Activated B cell treated with CpG ODN at 0.5 μM for 24 hours (primary cell): ENCODE results near the gene HIVEP3. TPM values are rescaled to one million over a fixed set of nuclear protein-coding genes. Genes with fewer than 3 reads are reported as not detected.

ENCODE experiments used
- ATAC-seq: fragments of 200-7000 bp; cut with Tn5 transposase; one replicate; pipeline ENCODE4 v1.10.0; 2021; ENCODE audit warnings: low read depth, mild to moderate bottlenecking, moderate library complexity
- CTCF ChIA-PET: fragments of 350-600 bp; sonication (Branson Sonifier 250); formaldehyde crosslinking; loops from one replicate; lab custom pipeline; 2021; ENCODE audit warnings: antibody characterized with exemption; lab: Charles Lee
- POLR2A ChIA-PET: fragments of 350-600 bp; sonication (Branson Sonifier 250); formaldehyde crosslinking; loops from one replicate; lab custom pipeline; 2021; ENCODE audit warnings: antibody characterized with exemption; lab: Charles Lee
- DNase-seq: peaks from one replicate; pipeline ENCODE4 v3.0.0; 2022
- H3K27ac Mint-ChIP-seq: one replicate; pipeline ENCODE4 v1.8.0; 2020; ENCODE audit warnings: mixed read lengths
- H3K27me3 Mint-ChIP-seq: one replicate; pipeline ENCODE4 v1.8.0; 2021; ENCODE audit warnings: mixed read lengths
- H3K36me3 Mint-ChIP-seq: one replicate; pipeline ENCODE4 v1.8.0; 2021; ENCODE audit warnings: low read depth, mixed read lengths
- H3K4me1 Mint-ChIP-seq: one replicate; pipeline ENCODE4 v1.8.0; 2021; ENCODE audit warnings: mixed read lengths
- H3K4me3 Mint-ChIP-seq: one replicate; pipeline ENCODE4 v1.8.0; 2020; ENCODE audit warnings: mild to moderate bottlenecking, mixed read lengths
- H3K9me3 Mint-ChIP-seq: one replicate; pipeline ENCODE4 v1.8.0; 2020; ENCODE audit warnings: mixed read lengths
- CTCF ChIP-seq: fragments of 200-600 bp; IDR thresholded peaks from one replicate; pipeline ENCODE4 v1.8.0; 2022; ENCODE audit warnings: antibody characterized with exemption, mild to moderate bottlenecking
- intact Hi-C: fragments of 100-400 bp; cut with micrococcal nuclease; formaldehyde crosslinking; loops from one replicate; pipeline ENCODE4 v1.15.1; 2024
- total RNA-seq: library from RNA; stranded (reverse); gene quantifications from 2 replicates; pipeline ENCODE4 v1.2.3, GENCODE V29; 2022

HIVEP3 gene
- total RNA-seq, 1 donor from 2014 or later, result 14.4 TPM

- no peak for TF ChIP-seq CTCF
- Mint-ChIP-seq H3K36me3 (no peaks in the 10 kb centered on the region), H3K4me3 (no peak overlapping the region), H3K27ac (no peak overlapping the region), H3K27me3 (no peaks in the 10 kb centered on the region), H3K9me3 (no peaks in the 10 kb centered on the region), H3K4me1 (peaks cover 27% of the 10 kb centered on the region)
- DNase-seq, result no peak
- CTCF ChIA-PET, result interaction anchor here (1.3 kb wide), 1 partner anchor 63 kb away, joined by 3 read pairs; no protein-coding TSS in a partner anchor
- intact Hi-C loops, result no loop called here
- ATAC-seq, result no peak
- POLR2A ChIA-PET, result interaction anchor here (1.0 kb wide), 1 partner anchor 39 kb away, joined by 3 read pairs; no protein-coding TSS in a partner anchor
Measured at GRCh38 chr1:41789661-41790330, 128.9 kb downstream of the HIVEP3 start.

- no peaks in the 10 kb centered on the region for H3K27me3 Mint-ChIP-seq
- ATAC-seq (no peak), DNase-seq (no peak)
- intact Hi-C loops, result no loop called here
- H3K9me3 Mint-ChIP-seq, result no peaks in the 10 kb centered on the region
- TF ChIP-seq CTCF, result no peak
- no peak overlapping the region for H3K4me3 Mint-ChIP-seq
- ChIA-PET POLR2A (no interaction called here), CTCF (no interaction called here)
- H3K27ac Mint-ChIP-seq, result no peak overlapping the region
- peaks cover 25% of the 10 kb centered on the region for H3K4me1 Mint-ChIP-seq
- H3K36me3 Mint-ChIP-seq, result no peaks in the 10 kb centered on the region
Measured at GRCh38 chr1:41788427-41788826, 130.3 kb downstream of the HIVEP3 start.

DNA sequence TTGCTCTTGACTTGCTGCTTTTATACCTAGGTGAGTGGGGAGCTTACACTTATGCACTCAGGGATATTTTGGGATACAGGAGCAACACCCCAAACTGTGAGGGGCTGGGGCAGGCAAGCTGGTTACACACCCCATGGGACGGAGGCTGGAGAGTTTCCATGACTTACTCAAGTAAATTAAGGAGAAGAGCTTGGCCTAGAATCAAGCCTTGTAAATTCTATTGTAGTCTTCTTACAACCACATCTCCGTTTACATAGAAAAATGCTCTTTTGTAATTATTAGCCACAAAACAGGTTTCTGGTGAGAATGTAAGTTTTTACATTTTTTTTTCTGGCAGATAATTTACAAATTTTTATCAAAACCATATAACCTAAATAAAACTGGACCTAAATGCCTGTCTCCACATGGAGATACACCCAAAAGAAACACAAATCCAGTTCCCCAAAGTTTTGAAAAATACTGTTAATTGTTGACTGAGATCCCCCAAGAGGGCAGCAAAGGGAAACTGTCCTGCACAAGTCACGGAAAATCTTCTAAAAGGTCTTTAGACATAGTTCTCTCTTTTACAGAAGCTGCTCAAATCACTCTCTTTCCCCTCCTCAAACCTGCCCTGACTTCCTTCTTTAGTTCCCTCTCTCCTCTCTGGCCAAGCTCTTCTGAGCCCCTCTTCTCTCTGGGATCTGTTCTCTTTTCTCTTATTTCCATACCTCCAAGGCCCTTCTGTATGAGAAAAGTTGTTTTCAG lies 134.0 kb downstream of the HIVEP3 start:
- Mint-ChIP-seq H3K36me3 (no peaks in the 10 kb centered on the region), H3K27ac (no peak overlapping the region), H3K27me3 (no peaks in the 10 kb centered on the region), H3K4me3 (no peak overlapping the region), H3K9me3 (no peaks in the 10 kb centered on the region), H3K4me1 (peaks cover 7% of the 10 kb centered on the region)
- ChIA-PET CTCF (no interaction called here), POLR2A (no interaction called here)
- DNase-seq (no peak), ATAC-seq (no peak)
- intact Hi-C loops, result no loop called here
- TF ChIP-seq CTCF, result no peak

DNA sequence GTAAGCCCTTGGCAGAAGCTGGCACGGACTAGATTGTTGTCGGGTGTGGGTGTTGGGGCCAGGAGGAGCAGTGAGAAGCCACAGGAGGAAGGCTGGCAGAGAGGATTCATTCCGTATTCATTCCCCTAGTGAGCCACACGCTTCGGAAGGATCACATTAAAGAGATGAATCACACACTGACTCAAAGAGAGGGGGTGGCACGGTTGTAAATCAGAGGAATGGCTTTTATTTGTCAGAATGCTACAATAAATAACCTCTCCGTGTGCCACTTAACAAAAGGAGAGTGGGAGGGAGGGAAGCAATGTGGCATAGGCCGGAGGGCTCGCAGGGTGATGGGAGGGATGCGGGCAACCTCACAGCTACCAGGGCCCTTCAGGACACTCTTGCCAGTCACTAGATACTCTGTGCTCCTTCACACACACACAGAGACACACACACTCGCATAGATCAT lies 135.5 kb downstream of the HIVEP3 start:
- ChIA-PET POLR2A (no interaction called here), CTCF (no interaction called here)
- Mint-ChIP-seq H3K4me1 (peaks cover 7% of the 10 kb centered on the region), H3K9me3 (no peaks in the 10 kb centered on the region), H3K36me3 (no peaks in the 10 kb centered on the region), H3K27ac (no peak overlapping the region), H3K27me3 (no peaks in the 10 kb centered on the region), H3K4me3 (no peak overlapping the region)
- ATAC-seq (no peak), DNase-seq (no peak)
- no peak for TF ChIP-seq CTCF
- intact Hi-C loops, result no loop called here

GRCh38 chr1:41780916-41781315 lies 137.8 kb downstream of the HIVEP3 start:
- Mint-ChIP-seq H3K4me1 (peaks cover 7% of the 10 kb centered on the region), H3K9me3 (no peaks in the 10 kb centered on the region), H3K4me3 (no peak overlapping the region), H3K27me3 (no peaks in the 10 kb centered on the region), H3K27ac (no peak overlapping the region), H3K36me3 (no peaks in the 10 kb centered on the region)
- TF ChIP-seq CTCF, result no peak
- ChIA-PET POLR2A (no interaction called here), CTCF (interaction anchor here (1.3 kb wide), 1 partner anchor 207 kb away, joined by 3 read pairs; no protein-coding TSS in a partner anchor)
- ATAC-seq, result no peak
- no peak for DNase-seq
- intact Hi-C loops, result no loop called here
